ENCODE data around the gene PPP4R3A. TPM values are rescaled to one million over a fixed set of nuclear protein-coding genes. Genes with fewer than 3 reads are reported as not detected.
"Not testable (repeated sequence)": the region's sequence is repeated elsewhere in the genome, so short reads cannot be mapped to it uniquely, and the experiment has no call there.

The PPP4R3A gene
- total RNA-seq = 10 to 100 TPM; 74.5 to 84.3 TPM
- long read RNA-seq, full-length matches to known transcripts = 40 of 72 reads
- long read RNA-seq, partial matches to known transcripts = 13 of 72 reads
- long read RNA-seq, other reads (novel, unspliced or antisense) = 19 of 72 reads

- intact Hi-C loops (cut with DNase I, micrococcal nuclease) = no loop called here
- DNase-seq = peak; percentile 95 to 96
- peak; percentile 92 for ATAC-seq
These were observed at the start of gene PPP4R3A for GRCh38 chr14:91510171-91511042. Gene PPP4R3A, minus strand, starts transcription at chr14:91510310. Its CDS starts 663 bp downstream, at chr14:91509647.

- ATAC-seq = peak; percentile 17
- no peak for DNase-seq
- intact Hi-C loops (cut with DNase I, micrococcal nuclease) = no loop called here
These were observed 45.4 kb upstream of the PPP4R3A start for GRCh38 chr14:91555531-91555930.

- intact Hi-C loops (cut with DNase I, micrococcal nuclease) = no loop called here
- peak; percentile 100 for ATAC-seq
- peak; percentile 81 to 91 for DNase-seq
These were observed 44.6 kb upstream of the PPP4R3A start for GRCh38 chr14:91554535-91555332.

GRCh38 chr14:91548108-91548507 lies 38.0 kb upstream of the PPP4R3A start:
- DNase-seq (no peak), ATAC-seq (no peak)
- intact Hi-C loops (cut with DNase I, micrococcal nuclease) = no loop called here

- ATAC-seq (peak; percentile 34), DNase-seq (no peak)
- intact Hi-C loops (cut with DNase I, micrococcal nuclease) = no loop called here
These were observed 36.0 kb upstream of the PPP4R3A start for GRCh38 chr14:91545946-91546716.

- intact Hi-C loops (cut with DNase I, micrococcal nuclease) = no loop called here
- DNase-seq (no peak), ATAC-seq (no peak)
These were observed 35.1 kb upstream of the PPP4R3A start for GRCh38 chr14:91545204-91545603.

- intact Hi-C loops (cut with DNase I, micrococcal nuclease) = no loop called here
- ATAC-seq (no peak), DNase-seq (no peak)
These were observed 26.2 kb upstream of the PPP4R3A start for GRCh38 chr14:91536327-91536726.

GRCh38 chr14:91534059-91534458 lies 23.9 kb upstream of the PPP4R3A start:
- DNase-seq; intact Hi-C loops (cut with DNase I, micrococcal nuclease); ATAC-seq: not testable (repeated sequence)

GRCh38 chr14:91533623-91534022 lies 23.5 kb upstream of the PPP4R3A start:
- intact Hi-C loops (cut with DNase I, micrococcal nuclease) = no loop called here
- ATAC-seq = no peak
- no peak for DNase-seq

GRCh38 chr14:91523972-91524371 lies 13.9 kb upstream of the PPP4R3A start:
- intact Hi-C loops (cut with DNase I, micrococcal nuclease) = no loop called here

GRCh38 chr14:91521061-91521640 lies 11.0 kb upstream of the PPP4R3A start:
- DNase-seq (no peak), ATAC-seq (no peak)
- intact Hi-C loops (cut with DNase I, micrococcal nuclease) = no loop called here

More at GRCh38 chr14:91523972-91524371, 13.9 kb upstream of the PPP4R3A start:
- DNase-seq = no peak
- no peak for ATAC-seq

- ATAC-seq (no peak), DNase-seq (no peak)
- intact Hi-C loops (cut with DNase I, micrococcal nuclease) = no loop called here
These were observed 10.0 kb upstream of the PPP4R3A start for GRCh38 chr14:91520138-91520537.

GRCh38 chr14:91519239-91520036 lies 9.3 kb upstream of the PPP4R3A start:
- no peak for DNase-seq

GRCh38 chr14:91516663-91517388 lies 6.7 kb upstream of the PPP4R3A start:
- ATAC-seq (no peak), DNase-seq (no peak)
- intact Hi-C loops (cut with DNase I, micrococcal nuclease) = no loop called here

More at GRCh38 chr14:91519239-91520036, 9.3 kb upstream of the PPP4R3A start:
- ATAC-seq = peak; percentile 63
- intact Hi-C loops (cut with DNase I, micrococcal nuclease) = no loop called here

GRCh38 chr14:91515979-91516378 lies 5.9 kb upstream of the PPP4R3A start:
- DNase-seq (no peak), ATAC-seq (peak; percentile 73)
- intact Hi-C loops (cut with DNase I, micrococcal nuclease) = no loop called here

- intact Hi-C loops (cut with DNase I, micrococcal nuclease) = no loop called here
- peak in 1 of 2 donors; percentile 16 for DNase-seq
These were observed 903 bp upstream of the PPP4R3A start for GRCh38 chr14:91511043-91511383.

GRCh38 chr14:91509878-91510170 lies 286 bp downstream of the PPP4R3A start:
- DNase-seq (no peak), ATAC-seq (peak; percentile 28)
- intact Hi-C loops (cut with DNase I, micrococcal nuclease) = no loop called here

More at GRCh38 chr14:91511043-91511383, 903 bp upstream of the PPP4R3A start:
- ATAC-seq = no peak

Measured in left colon (tissue), 2 donors.